ENCODE results near the gene CFAP221. TPM values are rescaled to one million over a fixed set of nuclear protein-coding genes. Genes with fewer than 3 reads are reported as not detected.

The CFAP221 gene
- total and polyA plus RNA-seq, 2 donors (not counting 3 experiments of a cell fraction or from before 2014, with no cell fraction given) = 0.06 TPM; not detected in 1

DNA sequence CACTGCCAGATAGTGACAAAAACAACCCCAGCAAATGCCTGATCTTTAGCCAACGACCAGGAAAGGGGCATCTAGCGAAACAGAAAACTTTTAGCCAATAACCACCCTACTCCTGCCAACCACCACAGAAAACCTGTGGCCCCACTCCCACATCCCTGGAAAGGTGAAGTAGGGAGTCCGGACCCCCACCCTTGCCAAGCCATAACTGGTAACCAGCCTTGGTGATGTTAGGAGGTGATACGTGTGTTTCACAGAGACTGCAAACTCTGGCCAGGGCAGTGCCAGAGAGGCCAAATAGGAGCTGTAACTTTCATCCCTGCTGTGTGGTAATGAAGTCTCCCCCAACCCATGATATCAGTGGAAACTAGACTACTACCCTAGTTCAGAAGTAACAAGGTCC, 47.6 kb upstream of the CFAP221 start:
- peaks cover 2 to 11% of the 10 kb centered on the region in 2 experiments for H3K27me3 ChIP-seq (ENCODE audit: control insufficient read depth in 2 of 2, insufficient read depth in 2 of 2, low read length in 2 of 2)
- POLR2A ChIA-PET = no interaction called here
- DNase-seq (ENCODE audit: low read depth, low spot score) (no peak), FAIRE-seq (no peak)
- no peaks in the 10 kb centered on the region for H4K20me1 ChIP-seq (replicated peaks; ENCODE audit: control insufficient read depth, extremely low read depth, insufficient read depth, low read length)
- H3K79me2 ChIP-seq (ENCODE audit: control insufficient read depth, insufficient read depth, low read length) = no peaks in the 10 kb centered on the region
- H2AFZ ChIP-seq (ENCODE audit: low read depth, low read length) = no peak overlapping the region
- H3K36me3 ChIP-seq (ENCODE audit: control insufficient read depth in 2 of 2, extremely low read depth in 1 of 2, insufficient read depth in 2 of 2, low read length in 2 of 2) = no peaks in the 10 kb centered on the region
- H3K4me3 ChIP-seq (replicated peaks in 1 of 3; ENCODE audit: insufficient read depth in 1 of 3, low read depth in 1 of 3, low read length in 3 of 3) = no peak overlapping the region
- BruUV-seq (replicated peaks) = no TSS peak
- no peaks in the 10 kb centered on the region for H3K9me3 ChIP-seq (replicated peaks; ENCODE audit: control insufficient read depth, insufficient read depth, low read length)
- dilution Hi-C loops (cut with MboI; ENCODE audit: extremely low pct_ligation_motif_present, low sequenced_read_pairs) = no loop called here
- H3K4me1 ChIP-seq (ENCODE audit: control insufficient read depth, extremely low read depth, insufficient read depth, low read length) = peaks cover 3% of the 10 kb centered on the region
- H3K9ac ChIP-seq (replicated peaks; ENCODE audit: extremely low read depth, insufficient read depth, low read length) = no peak overlapping the region
- H3K9me1 ChIP-seq (replicated peaks; ENCODE audit: control insufficient read depth, extremely low read depth, insufficient read depth, low read length) = no peaks in the 10 kb centered on the region
- TF ChIP-seq FOS (IDR thresholded peaks at IDR 0.05; ENCODE audit: borderline replicate concordance, insufficient read depth, low read length) = no peak
- no peak for TF ChIP-seq POLR2AphosphoS5 (IDR thresholded peaks at IDR 0.05; ENCODE audit: insufficient read depth, low read depth, low read length)
- TF ChIP-seq MYC (IDR thresholded peaks at IDR 0.05; ENCODE audit: low read depth, low read length) = no peak
- TF ChIP-seq JUN (IDR thresholded peaks at IDR 0.05; ENCODE audit: borderline replicate concordance, insufficient read depth, insufficient read length, low read depth) = no peak
- TF ChIP-seq, protein P1, sequence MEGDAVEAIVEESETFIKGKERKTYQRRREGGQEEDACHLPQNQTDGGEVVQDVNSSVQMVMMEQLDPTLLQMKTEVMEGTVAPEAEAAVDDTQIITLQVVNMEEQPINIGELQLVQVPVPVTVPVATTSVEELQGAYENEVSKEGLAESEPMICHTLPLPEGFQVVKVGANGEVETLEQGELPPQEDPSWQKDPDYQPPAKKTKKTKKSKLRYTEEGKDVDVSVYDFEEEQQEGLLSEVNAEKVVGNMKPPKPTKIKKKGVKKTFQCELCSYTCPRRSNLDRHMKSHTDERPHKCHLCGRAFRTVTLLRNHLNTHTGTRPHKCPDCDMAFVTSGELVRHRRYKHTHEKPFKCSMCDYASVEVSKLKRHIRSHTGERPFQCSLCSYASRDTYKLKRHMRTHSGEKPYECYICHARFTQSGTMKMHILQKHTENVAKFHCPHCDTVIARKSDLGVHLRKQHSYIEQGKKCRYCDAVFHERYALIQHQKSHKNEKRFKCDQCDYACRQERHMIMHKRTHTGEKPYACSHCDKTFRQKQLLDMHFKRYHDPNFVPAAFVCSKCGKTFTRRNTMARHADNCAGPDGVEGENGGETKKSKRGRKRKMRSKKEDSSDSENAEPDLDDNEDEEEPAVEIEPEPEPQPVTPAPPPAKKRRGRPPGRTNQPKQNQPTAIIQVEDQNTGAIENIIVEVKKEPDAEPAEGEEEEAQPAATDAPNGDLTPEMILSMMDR (IDR thresholded peaks at IDR 0.05; ENCODE audit: extremely low read depth in 1 of 2, insufficient read depth in 1 of 2, low read depth in 1 of 2, low read length in 2 of 2) = no peak
- TF ChIP-seq EZH2 (IDR thresholded peaks at IDR 0.05; ENCODE audit: borderline replicate concordance, low read depth, low read length, severe bottlenecking) = no peak
- no peak for TF ChIP-seq GATA2 (IDR thresholded peaks at IDR 0.05; ENCODE audit: insufficient read depth, insufficient read length, low read depth, low read length)
- no peak for TF ChIP-seq POLR2A (IDR thresholded peaks at IDR 0.05; ENCODE audit: low read depth, low read length)
- TF ChIP-seq, protein P2, sequence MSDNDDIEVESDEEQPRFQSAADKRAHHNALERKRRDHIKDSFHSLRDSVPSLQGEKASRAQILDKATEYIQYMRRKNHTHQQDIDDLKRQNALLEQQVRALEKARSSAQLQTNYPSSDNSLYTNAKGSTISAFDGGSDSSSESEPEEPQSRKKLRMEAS (IDR thresholded peaks at IDR 0.05; ENCODE audit: insufficient read depth, insufficient read length) = no peak
- intact Hi-C loops (cut with micrococcal nuclease) = no loop called here
- no peak overlapping the region for H3K27ac ChIP-seq (ENCODE audit: insufficient read depth, low read depth, low read length)
- no peak overlapping the region for H3K4me2 ChIP-seq (ENCODE audit: insufficient read depth, low read length)
- CTCF ChIA-PET = interaction anchor here (0.9 to 1.6 kb wide), 2 partner anchors 20 to 21 kb away, joined by 3 to 6 read pairs; no protein-coding TSS in a partner anchor

Measured in endothelial cell of umbilical vein (primary cell).